Stimulated activated CD8-positive, alpha-beta memory T cell treated with anti-CD3 and anti-CD28 coated beads, Interleukin-2, amount 100 ng/mL, for 48 hours (primary cell): Measurements from ENCODE around the gene ACBD3.

ENCODE experiments used
- DNase-seq, 2 donors: peaks; one replicate each; pipeline ENCODE4 v3.0.0-alpha.2; 2020; ENCODE audit warnings: low read depth in 2 of 2

ACBD3 gene

DNA sequence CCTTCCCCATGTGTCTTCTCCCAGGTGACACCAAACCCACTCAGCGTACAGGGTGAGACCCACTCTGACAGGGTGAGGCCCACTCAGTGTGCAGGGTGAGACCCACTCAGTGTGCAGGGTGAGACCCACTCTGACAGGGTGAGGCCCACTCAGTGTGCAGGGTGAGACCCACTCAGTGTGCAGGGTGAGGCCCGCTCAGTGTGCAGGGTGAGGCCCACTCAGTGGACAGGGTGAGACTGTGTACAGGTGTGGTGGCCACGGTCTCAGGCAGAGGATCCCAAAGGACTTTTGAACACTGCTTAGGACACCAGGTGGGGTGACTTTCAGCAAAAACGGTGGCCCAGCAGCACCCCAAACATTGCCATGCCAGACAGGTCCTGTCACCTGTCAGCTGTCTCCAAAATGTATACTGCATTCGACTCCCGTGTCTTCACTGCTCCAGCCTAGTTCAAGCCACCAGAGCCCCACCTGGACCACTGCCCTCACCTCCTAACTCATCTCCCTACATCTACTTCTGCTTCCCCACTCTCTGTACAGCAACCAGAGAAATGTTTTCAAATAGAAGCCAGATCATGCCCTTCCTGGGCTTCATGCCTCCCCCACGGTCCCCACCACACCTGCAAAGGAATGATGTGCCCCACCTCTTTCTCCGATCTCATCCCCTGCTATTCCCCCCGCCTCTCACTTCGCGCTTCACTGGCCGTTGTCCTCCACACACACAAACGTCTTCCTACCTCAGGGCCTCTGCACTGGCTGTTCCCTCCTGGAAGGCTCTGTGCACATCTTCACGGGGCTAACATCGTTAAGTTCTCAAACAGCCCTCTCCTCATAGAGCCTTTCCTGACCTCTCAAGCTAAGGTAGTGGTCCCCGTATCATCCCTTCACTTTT is 52.1 kb downstream of the ACBD3 start:
- DNase-seq: no peak

DNA sequence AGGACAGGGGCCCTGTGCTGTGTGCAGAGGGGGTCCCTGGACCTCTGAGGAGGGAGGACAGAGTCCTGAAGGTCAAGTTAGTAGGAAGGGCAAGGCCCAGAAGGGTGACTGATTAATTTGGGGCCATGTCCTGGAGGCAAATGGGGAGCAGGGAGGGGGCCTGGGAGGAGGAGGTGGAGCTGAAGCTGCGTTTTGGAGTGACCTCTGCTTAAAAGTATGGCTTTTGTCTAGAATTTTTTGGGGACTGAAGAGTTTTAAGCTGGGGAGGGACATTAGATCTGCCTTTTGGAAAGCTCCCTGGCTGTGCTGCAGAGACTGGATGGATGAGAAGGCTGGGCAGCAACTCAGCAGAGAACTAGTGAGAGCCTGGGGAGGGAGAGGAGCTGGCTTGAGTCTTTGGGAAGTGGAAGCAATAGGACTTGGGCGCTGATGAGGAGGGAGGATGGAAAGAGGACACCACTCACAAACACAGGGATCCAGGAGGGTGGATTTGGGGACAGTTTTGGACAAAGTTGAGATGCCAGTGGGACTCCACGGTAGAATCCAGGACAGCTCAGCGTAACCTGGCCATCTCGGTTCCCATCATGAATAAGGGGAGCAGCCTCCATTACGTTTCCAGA is 52.9 kb downstream of the ACBD3 start:
- DNase-seq: no peak

DNA sequence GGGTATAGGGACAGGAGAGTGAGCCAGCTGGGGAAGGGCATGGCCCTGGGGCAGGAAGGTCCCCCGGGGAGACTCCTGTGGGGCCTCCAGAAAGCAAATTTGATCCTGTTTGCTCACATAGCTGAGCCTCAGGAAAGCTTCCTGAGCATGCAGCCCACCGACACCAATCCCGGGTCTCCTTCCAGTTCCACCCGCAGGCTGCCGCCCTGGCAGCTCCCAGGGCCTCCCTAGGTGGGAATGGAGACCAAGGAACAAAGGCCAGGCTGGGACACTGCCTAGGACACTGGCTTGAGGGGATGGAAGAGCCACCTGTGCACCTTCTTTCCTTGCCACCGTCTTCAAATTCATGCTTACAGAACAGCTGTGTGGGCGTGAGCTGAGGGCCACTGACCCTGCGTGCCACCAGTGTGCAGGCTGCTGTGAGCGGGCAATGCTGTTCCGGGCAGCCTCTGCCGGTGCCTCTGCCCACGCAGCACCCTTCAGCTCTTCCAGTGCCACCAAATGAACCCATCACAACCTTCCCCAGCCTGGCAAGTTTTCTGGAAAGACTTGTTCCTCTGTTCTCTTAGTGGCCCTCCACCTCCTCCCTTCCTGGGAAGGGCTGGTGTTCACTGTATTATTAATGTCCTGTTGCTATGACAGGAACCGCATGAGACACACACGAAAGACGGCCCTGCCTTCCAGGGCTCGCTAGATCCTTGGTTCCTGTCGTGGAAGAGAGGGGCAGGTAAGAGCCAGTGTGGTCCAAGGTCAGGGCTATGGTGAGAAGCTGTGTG is 53.6 kb downstream of the ACBD3 start:
- DNase-seq: no peak

DNA sequence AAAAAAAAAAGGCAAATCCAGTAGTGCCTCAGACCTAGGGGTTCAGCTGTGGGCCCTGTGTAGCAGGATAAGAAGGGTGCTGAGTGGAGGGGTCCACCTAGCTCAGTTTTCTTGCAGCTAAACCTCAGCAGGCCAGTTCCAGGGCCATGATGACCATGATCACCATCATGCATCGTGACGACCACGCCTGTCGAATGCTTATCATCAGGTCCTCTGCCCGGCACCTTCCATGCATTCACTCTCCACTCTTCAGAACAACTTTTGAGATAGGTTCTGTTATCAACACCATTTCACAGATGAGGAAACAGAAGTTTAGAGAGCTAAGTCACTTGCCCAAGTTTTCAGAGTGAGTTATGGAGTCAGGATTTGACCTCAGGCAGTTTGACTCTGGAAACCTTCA is 54.9 kb downstream of the ACBD3 start:
- DNase-seq: no peak

DNA sequence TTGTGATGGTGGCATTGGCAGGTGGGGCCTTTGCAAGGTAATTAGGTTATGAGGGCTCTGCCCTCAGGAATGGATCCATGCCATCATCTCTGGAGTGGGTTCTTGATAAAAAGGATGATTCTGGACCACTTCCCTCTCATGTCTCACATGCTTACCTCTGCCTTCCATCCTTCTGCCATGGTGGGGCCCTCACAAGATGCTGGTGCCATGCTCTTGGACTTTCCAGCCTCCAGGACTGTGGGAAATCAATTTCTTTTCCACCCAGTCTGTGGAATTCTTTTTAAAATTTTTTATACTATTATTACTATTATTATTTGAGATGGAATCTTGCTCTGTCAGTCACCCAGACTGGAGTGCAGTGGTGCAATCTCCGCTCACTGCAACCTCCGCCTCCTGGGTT is 57.3 kb downstream of the ACBD3 start:
- no peak for DNase-seq

GRCh38 chr1:226128487-226129075 is 58.0 kb downstream of the ACBD3 start:
- no peak for DNase-seq

GRCh38 chr1:226126824-226127569 is 59.5 kb downstream of the ACBD3 start:
- no peak for DNase-seq

GRCh38 chr1:226125831-226126230 is 60.7 kb downstream of the ACBD3 start:
- DNase-seq: no peak

GRCh38 chr1:226125097-226125630 is 61.4 kb downstream of the ACBD3 start:
- DNase-seq: peak; percentile 76 to 89

GRCh38 chr1:226123591-226124471 is 62.7 kb downstream of the ACBD3 start:
- no peak for DNase-seq

GRCh38 chr1:226123212-226123560 is 63.4 kb downstream of the ACBD3 start:
- no peak for DNase-seq

DNA sequence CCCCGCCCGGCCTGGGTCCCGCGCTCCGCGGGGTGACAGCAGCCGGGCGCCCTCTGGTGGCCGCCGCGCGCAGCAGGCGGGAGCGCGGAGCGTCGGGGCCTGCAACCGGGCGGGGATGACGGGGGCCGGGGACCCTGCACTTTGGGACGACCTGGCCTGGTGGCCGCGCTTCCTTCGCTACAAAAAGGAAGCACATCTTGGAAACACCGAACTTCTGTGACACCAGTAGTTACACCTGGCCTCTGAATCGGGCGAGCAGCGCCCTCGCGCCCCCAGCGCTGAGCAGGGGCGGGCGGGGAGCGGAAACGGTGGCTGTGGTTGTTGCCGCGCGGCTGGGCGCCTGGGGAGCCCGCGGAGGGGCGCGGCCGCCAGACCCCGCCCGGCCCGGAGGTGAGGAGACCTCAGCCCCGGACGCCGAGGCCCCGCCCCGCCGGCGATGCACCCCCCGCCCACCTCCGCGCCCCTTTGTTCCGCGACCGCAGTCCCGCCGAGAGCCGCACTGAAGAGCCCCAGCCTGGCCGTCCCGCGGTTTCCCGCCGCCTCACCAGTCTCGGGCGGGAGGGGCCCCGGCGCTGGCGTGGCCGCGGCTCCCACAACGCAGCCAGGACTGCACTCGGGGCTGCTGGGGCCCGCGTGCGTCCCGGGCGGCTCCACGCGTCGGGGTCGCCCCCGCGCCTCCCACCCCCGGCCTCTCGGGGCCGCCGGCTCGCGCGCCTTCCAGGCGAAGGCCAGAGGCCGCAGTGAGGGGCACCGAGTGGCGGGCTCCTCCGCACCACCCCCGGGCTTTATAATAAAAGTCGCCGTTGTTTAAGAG is 64.7 kb downstream of the ACBD3 start:
- peak; percentile 57 to 67 for DNase-seq

- no peak for DNase-seq
Measured at GRCh38 chr1:226121049-226121586, 65.4 kb downstream of the ACBD3 start.

- no peak for DNase-seq
Measured at GRCh38 chr1:226120398-226120797, 66.1 kb downstream of the ACBD3 start.

DNA sequence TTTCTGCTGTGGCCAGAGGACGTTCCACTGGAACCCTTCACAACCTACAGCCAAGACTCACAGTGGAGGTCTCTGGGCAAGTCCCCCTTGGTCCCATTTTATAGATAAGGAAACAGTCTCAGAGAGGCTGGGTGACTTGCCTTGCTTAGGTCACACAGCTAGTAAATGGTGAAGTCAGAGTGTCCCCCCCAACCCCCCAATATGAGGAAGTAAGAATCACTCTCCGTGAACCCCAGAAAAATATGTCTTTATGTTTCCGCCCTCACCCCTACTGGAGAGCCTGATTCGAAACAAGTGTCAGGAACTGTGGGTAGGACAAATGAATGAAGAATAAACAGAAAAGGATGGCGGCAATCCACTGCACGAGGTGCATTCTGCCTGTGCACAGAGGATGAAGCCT is 67.4 kb downstream of the ACBD3 start:
- DNase-seq: no peak

GRCh38 chr1:226118357-226118756 is 68.2 kb downstream of the ACBD3 start:
- no peak for DNase-seq

GRCh38 chr1:226117330-226117729 is 69.2 kb downstream of the ACBD3 start:
- DNase-seq: no peak

DNA sequence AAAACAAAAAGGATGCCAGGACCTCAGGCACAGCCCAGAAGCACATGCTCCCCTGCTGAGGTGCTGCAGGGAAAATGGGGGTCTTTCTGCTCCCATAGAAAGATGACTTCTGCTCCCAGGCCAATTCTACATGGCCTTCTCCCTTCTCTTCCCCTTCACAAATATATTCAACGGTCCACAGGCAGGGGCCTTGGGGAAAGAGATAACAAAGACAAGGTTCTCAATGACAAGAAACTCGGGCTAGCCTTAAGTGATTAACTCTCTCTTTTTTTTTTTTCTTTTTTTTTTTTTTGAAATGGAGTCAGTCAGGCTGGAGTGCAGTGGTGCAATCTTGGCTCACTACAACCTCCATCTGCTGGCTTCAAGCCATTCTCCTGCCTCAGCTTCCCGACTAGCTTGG is 69.9 kb downstream of the ACBD3 start:
- no peak for DNase-seq

- no peak for DNase-seq
Measured at GRCh38 chr1:226112626-226113025, 73.9 kb downstream of the ACBD3 start.
